B cell (primary cell): ENCODE data around the gene DNAJB8. TPM values are rescaled to one million over a fixed set of nuclear protein-coding genes. Genes with fewer than 3 reads are reported as not detected.
A peak's percentile ranks its signal among the peaks of the same experiment; 100 is the strongest.

Experiments used
- ATAC-seq: fragments of 200-7000 bp; cut with Tn5 transposase; one replicate; pipeline ENCODE4 v1.10.0; 2021; ENCODE audit warnings: low read depth, mild to moderate bottlenecking, moderate number of reproducible peaks, moderate library complexity
- CTCF ChIA-PET: fragments of 350-600 bp; sonication (Branson Sonifier 250); formaldehyde crosslinking; loops from one replicate; lab custom pipeline; 2021; ENCODE audit warnings: antibody characterized with exemption, inconsistent platforms; lab: Charles Lee
- POLR2A ChIA-PET: fragments of 350-600 bp; sonication (Branson Sonifier 250); formaldehyde crosslinking; loops from one replicate; lab custom pipeline; 2021; ENCODE audit warnings: antibody characterized with exemption; lab: Charles Lee
- DNase-seq: peaks from one replicate; pipeline ENCODE4 v3.0.0; 2013
- H2AFZ ChIP-seq: 2 replicates; pipeline ENCODE4 v1.6.1; 2012; ENCODE audit warnings: mild to moderate bottlenecking, low read depth, low read length; ENCODE audit not compliant: insufficient read depth, poor library complexity, severe bottlenecking
- H3K27ac ChIP-seq, 2 donors: 1 replicate in 1 of 2; 2 replicates in 1 of 2; pipeline ENCODE4 v1.5.1; 2012 to 2013; ENCODE audit warnings: low read length in 2 of 2, mild to moderate bottlenecking in 2 of 2, moderate library complexity in 1 of 2
- H3K27me3 ChIP-seq, 4 experiments: fragments of 200-600 bp in 1 of 4; sonication (generic) in 1 of 4; replicated peaks in 1 of 4; 1 replicate in 2 of 4; 2 replicates in 2 of 4; pipeline versions ENCODE4 v1.6.1 to v1.7.0; 2013 to 2016; ENCODE audit warnings: low read length in 3 of 4, mild to moderate bottlenecking in 2 of 4, mixed read lengths in 1 of 4, moderate library complexity in 1 of 4; ENCODE audit not compliant: insufficient read depth in 4 of 4, control insufficient read depth in 3 of 4; ENCODE audit errors: control extremely low read depth in 1 of 4
- H3K36me3 ChIP-seq, 2 experiments: replicated peaks in 1 of 2; 1 replicate in 1 of 2; 2 replicates in 1 of 2; pipeline versions ENCODE4 v1.6.1 to v1.7.1; 2013; ENCODE audit warnings: low read length in 1 of 2; ENCODE audit not compliant: insufficient read depth in 2 of 2, control insufficient read depth in 1 of 2; ENCODE audit errors: control extremely low read depth in 1 of 2, extremely low read depth in 1 of 2
- H3K4me1 ChIP-seq, 2 donors: fragments of 200-600 bp in 1 of 2; sonication (generic) in 1 of 2; 1 replicate in 1 of 2; 2 replicates in 1 of 2; pipeline versions ENCODE4 v1.5.1 to v1.6.1; 2013 to 2017; ENCODE audit warnings: low read length in 2 of 2; ENCODE audit not compliant: control insufficient read depth in 2 of 2, insufficient read depth in 2 of 2
- H3K4me2 ChIP-seq: replicated peaks from 2 replicates; pipeline ENCODE3; 2012; ENCODE audit warnings: mild to moderate bottlenecking, low read depth, low read length; ENCODE audit not compliant: poor library complexity, severe bottlenecking
- H3K4me3 ChIP-seq, 5 experiments: fragments of 200-600 bp in 1 of 5; sonication (generic) in 1 of 5; 1 replicate in 3 of 5; 2 replicates in 2 of 5; pipeline versions ENCODE4 v1.5.1 to v1.7.0; 2011 to 2016; ENCODE audit warnings: low read length in 4 of 5, mild to moderate bottlenecking in 4 of 5, low read depth in 2 of 5, control low read depth in 1 of 5, moderate library complexity in 1 of 5; ENCODE audit not compliant: insufficient read depth in 1 of 5; ENCODE audit errors: control extremely low read depth in 1 of 5, extremely low read depth in 1 of 5
- H3K79me2 ChIP-seq: fragments of 200-600 bp; sonication (generic); one replicate; pipeline ENCODE4 v1.6.0; 2016; ENCODE audit warnings: low read length; ENCODE audit not compliant: control insufficient read depth, insufficient read depth
- H3K9ac ChIP-seq: fragments of 200-600 bp; sonication (generic); 2 replicates; pipeline ENCODE4 v1.6.1; 2017; ENCODE audit warnings: mild to moderate bottlenecking, low read length, moderate library complexity
- H3K9me3 ChIP-seq, 3 donors: one replicate each; pipeline versions ENCODE4 v1.6.1 to v1.7.1; 2013; ENCODE audit warnings: low read length in 2 of 3; ENCODE audit not compliant: control insufficient read depth in 2 of 3, insufficient read depth in 1 of 3; ENCODE audit errors: control extremely low read depth in 1 of 3
- H4K20me1 ChIP-seq: 2 replicates; pipeline ENCODE4 v1.6.0; 2012; ENCODE audit warnings: mild to moderate bottlenecking, low read length; ENCODE audit not compliant: insufficient read depth, control insufficient read depth, poor library complexity, severe bottlenecking
- H3K27ac Mint-ChIP-seq: one replicate; pipeline ENCODE4 v1.8.0; 2021; ENCODE audit warnings: mixed read lengths
- H3K27me3 Mint-ChIP-seq: one replicate; pipeline ENCODE4 v1.8.0; 2021; ENCODE audit warnings: mixed read lengths
- H3K4me1 Mint-ChIP-seq: one replicate; pipeline ENCODE4 v1.8.0; 2021; ENCODE audit warnings: mixed read lengths
- H3K4me3 Mint-ChIP-seq: one replicate; pipeline ENCODE4 v1.8.0; 2021; ENCODE audit warnings: mixed read lengths
- H3K9me3 Mint-ChIP-seq: one replicate; pipeline ENCODE4 v1.8.0; 2022; ENCODE audit warnings: mixed read lengths; ENCODE audit not compliant: insufficient read depth
- EZH2 ChIP-seq: IDR thresholded peaks from 2 replicates; pipeline ENCODE4 v1.6.1; 2012; ENCODE audit warnings: borderline replicate concordance, low read depth, mild to moderate bottlenecking, moderate library complexity, low read length; ENCODE audit not compliant: insufficient read depth, poor library complexity, severe bottlenecking
- WGBS: methylation state at CpG from one replicate; pipeline ENCODE4 v1.1.5; 2013; ENCODE audit warnings: missing lambda C conversion rate; ENCODE audit not compliant: insufficient coverage; 5-methylcytosine and 5-hydroxymethylcytosine counted together
- intact Hi-C: fragments of 100-400 bp; cut with micrococcal nuclease; formaldehyde crosslinking; loops from one replicate; pipeline ENCODE4 v1.10.0; 2022
- polyA plus RNA-seq: library from polyadenylated mRNA; depleted of rRNA; stranded (reverse); fragments of >200 nt; gene quantifications from 2 replicates; pipeline ENCODE4 v1.2.3, GENCODE V29; 2012
- total RNA-seq, 2 donors: library from RNA; stranded (reverse); fragments of 120-200 nt in 1 of 2; gene quantifications; 1 replicate in 1 of 2; 2 replicates in 1 of 2; pipeline versions ENCODE4 v1.2.3 to v1.2.4, GENCODE V29; 2013 to 2022
- TF ChIP-seq, protein P1 (sequence below): fragments of 200-600 bp; IDR thresholded peaks from one replicate; pipeline ENCODE4 v1.8.0; 2022; ENCODE audit warnings: antibody characterized with exemption, mild to moderate bottlenecking

The DNAJB8 gene
- total and polyA plus RNA-seq, 2 donors (not counting 1 experiment from before 2014, with no cell fraction given): not detected

DNA sequence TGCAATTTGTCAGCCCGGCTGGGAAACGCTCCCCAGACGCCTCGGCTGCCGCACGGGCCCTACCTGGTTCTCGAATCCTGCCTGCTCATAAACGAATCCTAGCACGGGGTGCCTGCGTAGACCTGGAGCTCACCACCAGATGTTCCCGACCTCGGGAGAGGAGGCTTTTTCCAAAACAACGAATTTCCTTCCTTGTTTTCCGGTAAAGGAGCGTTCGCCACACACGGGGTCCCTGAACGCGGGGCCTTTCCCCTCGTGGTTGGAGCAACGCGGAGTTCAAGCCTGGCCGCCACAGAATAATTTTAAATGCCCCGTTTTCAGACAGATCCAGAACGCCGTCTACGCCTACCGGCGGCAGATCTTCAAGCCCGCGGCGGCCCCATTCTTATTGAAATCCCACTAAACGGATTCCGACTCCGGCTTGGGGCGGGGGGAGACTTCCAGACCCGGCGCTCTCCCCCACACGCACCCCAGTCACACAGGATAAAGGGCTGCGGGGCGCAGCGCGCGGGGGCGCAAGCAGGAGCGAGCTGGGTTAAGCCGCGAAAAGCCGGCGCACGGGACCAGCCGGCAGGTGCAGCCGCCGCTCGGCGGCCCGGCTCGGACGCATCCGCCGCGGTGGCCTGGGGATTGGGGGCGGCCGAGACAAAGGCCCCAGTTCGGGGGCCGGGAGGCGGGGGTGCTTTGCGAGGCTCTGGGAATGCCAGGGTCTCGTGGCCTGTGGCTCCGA is 25.4 kb upstream of the DNAJB8 start:
- no peak for ATAC-seq
- Histone ChIP-seq H3K4me3 (peak overlapping the region in 3 of 5 experiments; percentile 11 to 44 (median 30)), H3K27ac (no peak overlapping the region), H2AFZ (peak overlapping the region; percentile 49), H3K79me2 (no peaks in the 10 kb centered on the region), H4K20me1 (no peaks in the 10 kb centered on the region), H3K9ac (peak overlapping the region; percentile 31), H3K4me1 (peaks cover 55 to 64% of the 10 kb centered on the region in 2 donors), H3K36me3 (no peaks in the 10 kb centered on the region), H3K9me3 (peaks cover 0 to 35% (median 0%) of the 10 kb centered on the region in 3 donors), H3K27me3 (peaks cover 0 to 87% (median 46%) of the 10 kb centered on the region in 4 experiments), H3K4me2 (peak overlapping the region; percentile 73)
- peak overlapping the region; percentile 60 for H3K4me3 Mint-ChIP-seq
- H3K27me3 Mint-ChIP-seq: peaks cover 53% of the 10 kb centered on the region
- H3K27ac Mint-ChIP-seq: no peak overlapping the region
- TF ChIP-seq, protein P1, sequence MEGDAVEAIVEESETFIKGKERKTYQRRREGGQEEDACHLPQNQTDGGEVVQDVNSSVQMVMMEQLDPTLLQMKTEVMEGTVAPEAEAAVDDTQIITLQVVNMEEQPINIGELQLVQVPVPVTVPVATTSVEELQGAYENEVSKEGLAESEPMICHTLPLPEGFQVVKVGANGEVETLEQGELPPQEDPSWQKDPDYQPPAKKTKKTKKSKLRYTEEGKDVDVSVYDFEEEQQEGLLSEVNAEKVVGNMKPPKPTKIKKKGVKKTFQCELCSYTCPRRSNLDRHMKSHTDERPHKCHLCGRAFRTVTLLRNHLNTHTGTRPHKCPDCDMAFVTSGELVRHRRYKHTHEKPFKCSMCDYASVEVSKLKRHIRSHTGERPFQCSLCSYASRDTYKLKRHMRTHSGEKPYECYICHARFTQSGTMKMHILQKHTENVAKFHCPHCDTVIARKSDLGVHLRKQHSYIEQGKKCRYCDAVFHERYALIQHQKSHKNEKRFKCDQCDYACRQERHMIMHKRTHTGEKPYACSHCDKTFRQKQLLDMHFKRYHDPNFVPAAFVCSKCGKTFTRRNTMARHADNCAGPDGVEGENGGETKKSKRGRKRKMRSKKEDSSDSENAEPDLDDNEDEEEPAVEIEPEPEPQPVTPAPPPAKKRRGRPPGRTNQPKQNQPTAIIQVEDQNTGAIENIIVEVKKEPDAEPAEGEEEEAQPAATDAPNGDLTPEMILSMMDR: no peak
- TF ChIP-seq EZH2: peak; percentile 87
- H3K4me1 Mint-ChIP-seq: peaks cover 43% of the 10 kb centered on the region
- H3K9me3 Mint-ChIP-seq: no peaks in the 10 kb centered on the region
- peak; percentile 61 for DNase-seq
- CTCF ChIA-PET: no interaction called here
- POLR2A ChIA-PET: no interaction called here
- intact Hi-C loops: no loop called here
- 1% methylated on average over 70 of the region's 70 CpGs for WGBS

DNA sequence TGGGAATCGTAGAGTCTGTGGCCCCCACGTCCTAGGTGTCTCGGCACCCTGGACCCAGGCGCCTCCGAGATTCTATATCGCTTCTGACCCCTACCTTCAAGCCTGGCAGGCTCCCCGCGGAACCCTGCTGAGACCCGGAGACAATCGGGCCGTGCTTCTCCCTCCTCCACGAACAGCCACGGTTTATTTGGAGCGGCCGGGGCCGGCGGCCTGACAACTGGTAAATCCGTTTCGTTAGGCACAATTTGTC is 24.9 kb upstream of the DNAJB8 start:
- peak overlapping the region; percentile 49 for H2AFZ ChIP-seq
- H3K27me3 ChIP-seq: peaks cover 0 to 87% (median 46%) of the 10 kb centered on the region in 4 experiments
- Mint-ChIP-seq H3K9me3 (no peaks in the 10 kb centered on the region), H3K4me1 (peaks cover 45% of the 10 kb centered on the region), H3K4me3 (peak overlapping the region; percentile 60), H3K27ac (no peak overlapping the region), H3K27me3 (peaks cover 50% of the 10 kb centered on the region)
- ATAC-seq (no peak), DNase-seq (no peak)
- H3K27ac ChIP-seq: no peak overlapping the region
- no peaks in the 10 kb centered on the region for H3K79me2 ChIP-seq
- TF ChIP-seq EZH2: no peak
- TF ChIP-seq, protein P1: no peak
- H3K4me1 ChIP-seq: peaks cover 59 to 69% of the 10 kb centered on the region in 2 donors
- no peaks in the 10 kb centered on the region for H4K20me1 ChIP-seq
- H3K36me3 ChIP-seq: no peaks in the 10 kb centered on the region
- H3K9me3 ChIP-seq: peaks cover 0 to 37% (median 0%) of the 10 kb centered on the region in 3 donors
- POLR2A ChIA-PET: interaction anchor here (0.6 kb wide), 1 partner anchor 244 kb away, joined by 3 read pairs; no protein-coding TSS in a partner anchor
- WGBS: 4% methylated on average over 19 of the region's 19 CpGs
- intact Hi-C loops: no loop called here
- H3K4me3 ChIP-seq: no peak overlapping the region
- H3K4me2 ChIP-seq: peak overlapping the region; percentile 73
- CTCF ChIA-PET: no interaction called here
- no peak overlapping the region for H3K9ac ChIP-seq
